Astrocyte of the spinal cord (primary cell): Measurements from ENCODE around the gene MYO1G.
A peak's percentile ranks its signal among the peaks of the same experiment; 100 is the strongest.

Experiments used
- DNase-seq: peaks from one replicate; pipeline ENCODE4 v3.0.0; 2011; ENCODE audit warnings: low read depth, low spot score
- H3K4me3 ChIP-seq: 2 replicates; pipeline ENCODE4 v1.5.1; 2011; ENCODE audit warnings: low read depth, mild to moderate bottlenecking, low read length, moderate library complexity
- in situ Hi-C: cut with HindIII; loops from 2 replicates; pipeline ENCODE4 v1.10.0; 2017; ENCODE audit warnings: low sequenced_read_pairs
- TF ChIP-seq, protein P1 (sequence below): IDR thresholded peaks from 2 replicates; pipeline ENCODE4 v1.5.1; 2012; ENCODE audit warnings: low read depth, mild to moderate bottlenecking, low read length, inconsistent platforms

The MYO1G gene

DNA sequence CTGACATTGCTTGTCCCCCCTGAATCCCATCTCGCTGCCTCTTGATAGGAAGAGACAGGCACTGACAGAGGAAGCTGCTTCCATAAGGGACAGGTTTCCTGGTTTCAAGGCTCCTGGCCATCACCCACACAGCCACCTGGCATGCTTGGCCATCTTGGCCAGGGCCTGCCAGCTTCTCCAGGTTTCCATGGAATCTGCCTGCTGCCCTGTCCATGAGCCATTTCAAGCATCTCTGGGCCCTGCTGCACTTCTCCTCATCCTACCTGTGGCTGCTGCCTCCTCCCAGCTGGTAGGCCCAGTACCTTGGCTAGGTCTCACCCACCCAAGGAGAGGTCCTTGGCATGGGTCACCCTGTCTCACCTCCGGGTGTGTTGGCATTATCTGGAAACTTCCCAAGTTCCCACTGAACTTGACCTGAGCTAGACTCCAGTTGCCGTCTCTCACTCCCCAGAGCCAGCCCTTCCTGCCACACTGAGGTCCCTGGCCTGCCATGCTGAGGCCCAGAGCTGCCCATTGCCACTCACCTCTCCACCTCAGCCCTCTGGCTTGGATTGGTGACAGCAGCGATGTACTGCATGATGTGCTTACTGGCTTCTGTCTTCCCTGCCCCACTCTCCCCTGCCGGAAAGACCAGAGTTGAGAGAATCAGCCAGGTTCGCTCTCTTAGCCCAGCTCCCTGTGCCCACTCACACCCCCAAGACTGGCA, 2.6 kb downstream of the MYO1G start:
- TF ChIP-seq, protein P1, sequence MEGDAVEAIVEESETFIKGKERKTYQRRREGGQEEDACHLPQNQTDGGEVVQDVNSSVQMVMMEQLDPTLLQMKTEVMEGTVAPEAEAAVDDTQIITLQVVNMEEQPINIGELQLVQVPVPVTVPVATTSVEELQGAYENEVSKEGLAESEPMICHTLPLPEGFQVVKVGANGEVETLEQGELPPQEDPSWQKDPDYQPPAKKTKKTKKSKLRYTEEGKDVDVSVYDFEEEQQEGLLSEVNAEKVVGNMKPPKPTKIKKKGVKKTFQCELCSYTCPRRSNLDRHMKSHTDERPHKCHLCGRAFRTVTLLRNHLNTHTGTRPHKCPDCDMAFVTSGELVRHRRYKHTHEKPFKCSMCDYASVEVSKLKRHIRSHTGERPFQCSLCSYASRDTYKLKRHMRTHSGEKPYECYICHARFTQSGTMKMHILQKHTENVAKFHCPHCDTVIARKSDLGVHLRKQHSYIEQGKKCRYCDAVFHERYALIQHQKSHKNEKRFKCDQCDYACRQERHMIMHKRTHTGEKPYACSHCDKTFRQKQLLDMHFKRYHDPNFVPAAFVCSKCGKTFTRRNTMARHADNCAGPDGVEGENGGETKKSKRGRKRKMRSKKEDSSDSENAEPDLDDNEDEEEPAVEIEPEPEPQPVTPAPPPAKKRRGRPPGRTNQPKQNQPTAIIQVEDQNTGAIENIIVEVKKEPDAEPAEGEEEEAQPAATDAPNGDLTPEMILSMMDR: no peak
- H3K4me3 ChIP-seq: no peak overlapping the region
- in situ Hi-C loops: no loop called here

DNA sequence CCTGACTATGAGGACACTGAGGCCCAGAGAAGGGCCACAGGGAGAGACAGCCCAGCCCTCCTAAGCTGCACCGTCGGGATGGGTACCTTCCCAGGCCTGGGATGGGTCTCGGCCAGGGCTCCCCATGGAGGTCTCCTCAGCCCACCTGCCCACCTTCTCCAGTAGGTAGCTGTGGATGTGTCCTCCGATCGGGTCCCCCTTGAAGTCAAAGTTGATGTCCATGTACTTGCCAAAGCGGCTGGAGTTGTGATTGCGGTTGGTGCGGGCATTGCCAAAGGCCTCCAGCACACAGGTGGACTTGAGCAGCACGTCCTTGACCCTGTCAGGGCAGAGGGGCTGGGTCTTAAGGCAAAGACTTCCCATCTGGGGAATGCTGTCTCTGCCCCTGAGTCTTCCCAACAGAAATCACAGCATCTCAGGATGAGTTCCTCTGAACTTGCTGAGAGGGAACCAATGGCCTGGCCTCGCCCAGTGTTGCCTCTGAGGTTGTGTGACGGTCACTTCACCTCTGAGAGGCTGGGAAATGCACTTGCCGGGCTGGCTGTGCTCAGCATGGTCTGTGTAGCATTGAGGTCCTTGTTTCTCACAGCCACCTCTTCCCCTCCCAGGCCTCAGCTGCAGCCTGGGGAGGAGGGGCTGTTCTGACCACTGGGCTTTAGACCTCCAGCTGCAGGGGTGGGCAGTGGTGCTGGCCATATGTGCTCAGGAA, 3.3 kb downstream of the MYO1G start:
- TF ChIP-seq, protein P1: no peak
- no peak for DNase-seq
- in situ Hi-C loops: no loop called here
- H3K4me3 ChIP-seq: no peak overlapping the region

More for the DNA sequence above, 2.6 kb downstream of the MYO1G start:
- no peak for DNase-seq

DNA sequence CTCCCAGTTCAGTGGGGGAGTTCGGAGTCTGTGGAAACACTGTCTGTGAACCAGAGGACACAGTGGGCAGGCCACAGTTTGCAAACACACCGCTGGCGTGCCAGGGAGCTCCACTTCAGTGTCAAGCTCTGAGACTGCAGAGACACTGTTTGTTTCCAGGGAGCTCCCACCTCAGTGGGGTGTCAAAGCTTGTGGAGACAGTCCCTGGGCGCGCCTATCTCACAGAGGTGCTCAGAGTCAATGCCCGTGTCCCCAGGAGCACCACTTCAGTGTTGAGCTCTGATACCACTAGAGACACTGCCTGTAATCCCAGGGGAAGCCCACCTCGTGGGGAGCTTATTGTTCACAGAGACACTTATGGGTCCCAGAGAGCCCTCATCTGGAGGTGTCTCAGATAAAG, 4.3 kb downstream of the MYO1G start:
- no peak overlapping the region for H3K4me3 ChIP-seq
- DNase-seq: no peak
- in situ Hi-C loops: no loop called here
- TF ChIP-seq, protein P1: no peak

DNA sequence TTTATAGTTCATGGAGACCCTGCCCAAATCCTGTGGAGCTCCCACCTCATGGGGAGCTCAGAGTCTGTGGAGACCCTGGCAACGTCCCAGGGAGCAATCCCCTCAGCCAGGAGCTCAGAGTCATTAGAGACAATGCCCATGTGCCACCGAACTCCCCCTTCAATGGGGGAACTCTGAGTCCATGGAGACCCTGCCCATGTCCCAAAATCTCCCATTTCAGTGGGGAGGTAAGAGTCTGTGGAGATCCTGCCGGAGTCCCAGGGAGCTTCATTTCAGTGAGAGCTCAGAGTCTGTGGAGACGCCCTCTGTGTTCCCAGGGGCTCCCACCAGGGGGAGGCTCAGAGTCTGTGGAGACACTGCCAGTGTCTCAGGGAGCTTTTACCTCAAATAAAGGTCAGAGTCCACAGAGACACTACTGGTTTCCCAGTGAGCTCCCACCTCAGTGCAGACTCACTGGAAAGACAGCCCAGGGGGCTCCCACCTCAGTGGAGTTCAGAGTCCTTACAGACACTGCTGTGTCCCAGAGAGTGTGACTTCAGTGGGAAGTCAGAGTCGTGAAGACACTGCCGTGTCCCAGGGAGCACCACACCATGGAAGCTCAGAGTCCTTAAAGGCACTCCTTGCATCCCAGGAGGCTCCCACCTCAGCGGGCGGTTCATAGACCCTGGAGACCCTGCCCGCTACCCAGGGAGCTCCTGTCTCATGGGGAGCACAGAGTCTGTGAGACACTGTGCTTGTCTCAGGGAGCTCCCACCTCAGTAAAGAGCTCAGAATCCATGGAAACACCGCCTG, 5.0 kb downstream of the MYO1G start:
- in situ Hi-C loops: no loop called here
- no peak overlapping the region for H3K4me3 ChIP-seq
- DNase-seq: no peak
- TF ChIP-seq, protein P1: peak; percentile 62

DNA sequence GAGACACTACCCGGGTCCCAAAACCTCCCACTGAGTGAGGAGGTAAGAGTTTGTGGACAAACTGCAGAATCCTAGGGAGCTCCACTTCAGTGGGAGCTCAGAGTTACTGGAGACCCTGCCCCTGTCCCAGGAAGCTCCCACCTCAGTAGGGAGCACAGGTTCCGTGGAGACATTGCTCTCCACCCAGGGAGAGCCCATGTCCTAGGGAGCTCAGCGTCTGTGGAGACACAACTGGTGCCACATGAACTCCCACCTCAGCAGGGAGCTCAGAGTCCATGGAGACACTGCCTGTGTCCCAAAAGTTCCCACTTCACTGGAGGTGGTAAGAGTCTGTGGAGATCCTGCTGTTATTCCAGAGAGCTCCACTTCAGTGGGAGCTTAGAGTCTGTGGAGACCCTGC, 6.3 kb downstream of the MYO1G start:
- DNase-seq: no peak
- TF ChIP-seq, protein P1: no peak
- in situ Hi-C loops: no loop called here
- no peak overlapping the region for H3K4me3 ChIP-seq

DNA sequence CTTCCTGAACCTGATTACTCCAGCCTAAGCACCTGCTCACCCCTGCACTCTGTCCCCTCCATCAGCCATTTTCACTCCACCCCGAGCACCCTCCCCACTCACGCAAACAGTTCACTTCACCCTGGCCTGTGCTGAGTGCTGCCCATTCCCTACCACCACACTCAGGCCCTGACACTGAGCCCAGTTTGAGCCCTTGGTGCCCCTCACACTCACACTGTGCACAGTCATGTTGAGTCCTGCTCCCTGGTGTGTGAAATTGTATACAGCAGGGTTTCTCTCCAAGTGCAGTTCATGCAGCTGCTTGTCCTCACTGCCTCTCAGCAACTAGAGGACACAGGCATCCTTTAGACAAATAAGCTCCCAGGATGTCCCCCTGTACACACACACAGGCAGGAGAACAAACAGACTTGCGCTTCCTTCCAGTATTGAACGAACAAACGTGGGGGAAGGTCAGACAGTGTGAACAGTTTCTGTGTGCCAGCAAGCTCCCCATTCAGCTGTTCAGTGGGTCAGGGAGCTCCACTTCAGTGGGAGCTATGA, 6.8 kb downstream of the MYO1G start:
- in situ Hi-C loops: no loop called here
- DNase-seq: no peak

More for the DNA sequence above, 6.8 kb downstream of the MYO1G start:
- no peak overlapping the region for H3K4me3 ChIP-seq
- TF ChIP-seq, protein P1: no peak
